ENCODE data around the gene SVOP. TPM values are rescaled to one million over a fixed set of nuclear protein-coding genes. Genes with fewer than 3 reads are reported as not detected.

The SVOP gene
- total RNA-seq, 3 donors from 2014 or later (not counting 1 experiment from before 2014, with no cell fraction given), result not detected

DNA sequence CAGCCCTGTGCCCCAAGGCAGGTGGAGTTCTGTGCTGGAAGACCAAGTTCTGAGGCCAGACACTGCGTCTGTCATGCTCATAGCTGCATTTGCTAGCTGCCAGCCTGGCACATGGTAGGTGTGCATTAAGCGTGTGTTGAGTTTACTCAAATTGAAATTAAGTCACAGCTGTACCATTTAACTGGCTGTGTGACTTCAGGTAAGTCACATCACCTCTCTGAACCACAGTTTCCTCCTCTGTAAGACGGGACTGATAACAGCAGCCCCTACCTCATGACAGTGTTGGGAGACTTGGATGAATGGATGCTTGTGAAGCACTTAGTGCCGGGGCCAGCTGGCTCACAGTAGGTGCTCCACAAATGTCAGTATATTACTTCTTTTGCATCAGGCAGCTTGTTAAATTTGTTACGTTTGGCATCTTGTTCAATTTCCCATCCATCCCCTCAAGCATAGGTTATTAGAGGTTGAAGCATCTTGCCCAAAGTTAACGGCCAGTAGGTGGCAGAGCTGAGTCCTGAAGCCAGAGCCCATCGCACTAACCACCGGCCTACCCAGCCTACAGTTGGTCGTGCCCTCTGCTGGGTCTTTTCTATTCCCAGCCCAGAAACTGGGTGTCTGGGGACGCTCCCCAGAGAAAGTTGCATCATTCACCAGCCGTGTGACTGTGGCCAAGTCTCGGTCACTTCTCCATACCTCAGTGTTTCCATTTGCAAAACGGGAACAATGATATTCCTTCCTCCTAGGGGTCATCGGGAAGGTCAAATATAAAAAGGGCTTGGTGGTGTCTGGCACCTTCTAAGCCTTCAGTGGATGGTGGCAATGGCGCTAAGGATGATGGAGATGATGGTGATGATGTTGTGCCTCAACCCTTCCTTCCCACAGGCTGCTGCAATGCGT lies 136.5 kb downstream of the SVOP start:
- ATAC-seq (peak; percentile 79 to 88 (median 80)), DNase-seq (peak; percentile 43 to 77)
- intact Hi-C loops (cut with micrococcal nuclease), result loop anchor here (2.0 kb wide), 1 partner anchor 208 kb away; the partner anchor contains the start of gene ALKBH2
- Histone ChIP-seq H3K27me3 (ENCODE audit: control insufficient read depth, insufficient read depth, low read length) (no peaks in the 10 kb centered on the region), H3K36me3 (ENCODE audit: control insufficient read depth, insufficient read depth, low read length) (no peaks in the 10 kb centered on the region), H3K9me3 (ENCODE audit: control insufficient read depth, insufficient read depth, low read length) (no peaks in the 10 kb centered on the region), H3K4me3 (ENCODE audit: low read length) (no peak overlapping the region), H3K4me1 (ENCODE audit: control insufficient read depth, insufficient read depth, low read length) (peaks cover 8% of the 10 kb centered on the region), H3K27ac (ENCODE audit: low read length) (no peak overlapping the region)
- no peak overlapping the region for H3K4me3 Mint-ChIP-seq
- 57% methylated on average over 14 of the region's 16 CpGs for WGBS (ENCODE audit: insufficient coverage)
- H3K36me3 Mint-ChIP-seq, result no peaks in the 10 kb centered on the region
- H3K27ac Mint-ChIP-seq, result no peak overlapping the region
- H3K9me3 Mint-ChIP-seq, result no peaks in the 10 kb centered on the region
- TF ChIP-seq CTCF (IDR thresholded peaks at IDR 0.05), result peak; percentile 50
- H3K4me1 Mint-ChIP-seq, result no peaks in the 10 kb centered on the region
- H3K27me3 Mint-ChIP-seq (ENCODE audit: low read depth in 2 of 2), result no peaks in the 10 kb centered on the region

- H3K4me3 ChIP-seq (ENCODE audit: low read length), result no peak overlapping the region
- Mint-ChIP-seq H3K36me3 (no peaks in the 10 kb centered on the region), H3K27me3 (ENCODE audit: low read depth in 2 of 2) (no peaks in the 10 kb centered on the region), H3K4me3 (no peak overlapping the region), H3K4me1 (no peaks in the 10 kb centered on the region), H3K27ac (no peak overlapping the region), H3K9me3 (no peaks in the 10 kb centered on the region)
- no peak for DNase-seq
- H3K9me3 ChIP-seq (ENCODE audit: control insufficient read depth, insufficient read depth, low read length), result no peaks in the 10 kb centered on the region
- no peak overlapping the region for H3K27ac ChIP-seq (ENCODE audit: low read length)
- H3K36me3 ChIP-seq (ENCODE audit: control insufficient read depth, insufficient read depth, low read length), result no peaks in the 10 kb centered on the region
- no peak for ATAC-seq
- intact Hi-C loops (cut with micrococcal nuclease), result no loop called here
- WGBS (ENCODE audit: insufficient coverage), result 91% methylated on average over 3 of the region's 3 CpGs
- no peaks in the 10 kb centered on the region for H3K27me3 ChIP-seq (ENCODE audit: control insufficient read depth, insufficient read depth, low read length)
- H3K4me1 ChIP-seq (ENCODE audit: control insufficient read depth, insufficient read depth, low read length), result peaks cover 8% of the 10 kb centered on the region
- no peak for TF ChIP-seq CTCF (IDR thresholded peaks at IDR 0.05)
Measured at GRCh38 chr12:108881953-108882352, 138.9 kb downstream of the SVOP start.

DNA sequence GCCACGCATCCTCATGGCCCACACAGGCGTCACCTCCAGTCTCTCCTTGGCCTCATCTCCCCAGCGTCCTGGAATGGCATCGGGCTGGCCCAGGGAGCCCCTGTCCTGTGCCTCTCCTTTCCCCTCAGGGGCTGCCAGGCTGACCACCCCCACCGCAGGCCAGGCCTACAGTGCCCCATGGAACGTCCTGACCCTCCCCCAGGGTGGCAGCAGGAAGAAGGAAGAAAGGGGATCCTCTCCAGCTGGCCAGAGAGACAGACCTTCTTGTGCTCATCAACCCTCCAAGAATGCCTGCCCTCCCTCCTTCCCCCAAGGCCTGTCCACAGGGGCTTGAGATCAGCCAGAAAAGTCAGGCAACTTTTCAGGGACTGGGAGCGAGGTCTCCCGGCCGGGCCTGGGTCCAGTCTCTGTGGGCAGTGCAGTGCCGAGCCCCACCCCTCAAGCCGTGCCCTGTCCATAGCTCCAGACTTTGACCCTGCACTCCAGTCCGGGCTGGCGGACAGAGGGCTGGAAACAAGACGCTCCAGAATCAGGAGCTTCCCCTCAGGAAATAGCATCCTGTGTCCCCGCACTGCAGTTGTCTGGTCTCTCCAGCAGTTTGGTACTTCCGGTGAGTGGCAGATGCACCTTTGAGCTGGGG lies 141.1 kb downstream of the SVOP start, which contains the start of gene DAO:
TSS of gene DAO (plus strand) at position 478 of the 640 bp plus-strand sequence. CDS start 4,915 bp downstream, outside the sequence.
- Mint-ChIP-seq H3K27ac (no peak within 1 kb of the TSS), H3K9me3 (no peaks in the 10 kb centered on the region), H3K4me3 (no peak within 1 kb of the TSS), H3K27me3 (ENCODE audit: low read depth in 2 of 2) (no peaks in the 10 kb centered on the region), H3K36me3 (no peaks in the 10 kb centered on the region), H3K4me1 (peaks cover 0 to 7% of the 10 kb centered on the region in 2 donors)
- ATAC-seq (no peak), DNase-seq (no peak)
- 89% methylated on average over 16 of the region's 16 CpGs for WGBS (ENCODE audit: insufficient coverage)
- Histone ChIP-seq H3K4me3 (ENCODE audit: low read length) (no peak within 1 kb of the TSS), H3K4me1 (ENCODE audit: control insufficient read depth, insufficient read depth, low read length) (peaks cover 8% of the 10 kb centered on the region), H3K27me3 (ENCODE audit: control insufficient read depth, insufficient read depth, low read length) (no peaks in the 10 kb centered on the region), H3K36me3 (ENCODE audit: control insufficient read depth, insufficient read depth, low read length) (no peaks in the 10 kb centered on the region), H3K9me3 (ENCODE audit: control insufficient read depth, insufficient read depth, low read length) (no peaks in the 10 kb centered on the region), H3K27ac (ENCODE audit: low read length) (no peak within 1 kb of the TSS)
- no peak for TF ChIP-seq CTCF (IDR thresholded peaks at IDR 0.05)
- intact Hi-C loops (cut with micrococcal nuclease), result no loop called here

All from natural killer cell (primary cell).